ENCODE results near the gene NEXN.

The NEXN gene

GRCh38 chr1:77872645-77873044 lies 15.8 kb upstream of the NEXN start:
- DNase-seq (ENCODE audit: low read depth in 1 of 2, low spot score in 1 of 2) = no peak
- TF ChIP-seq SPI1 (IDR thresholded peaks at IDR 0.05; ENCODE audit: borderline replicate concordance, low read depth) = no peak
- no peak for TF ChIP-seq REST (IDR thresholded peaks at IDR 0.05; ENCODE audit: insufficient replicate concordance, low read depth)
- no peak for TF ChIP-seq CTCF (IDR thresholded peaks at IDR 0.05; ENCODE audit: insufficient read depth, low read length)
- no peak for TF ChIP-seq GABPA (IDR thresholded peaks at IDR 0.05; ENCODE audit: low read depth)
- TF ChIP-seq POLR2AphosphoS5 (IDR thresholded peaks at IDR 0.05; ENCODE audit: low read depth) = no peak
- Histone ChIP-seq H3K4me3 (replicated peaks; ENCODE audit: insufficient read depth, low read length) (no peak overlapping the region), H3K27me3 (ENCODE audit: insufficient read depth, poor library complexity, severe bottlenecking) (no peaks in the 10 kb centered on the region), H3K27ac (replicated peaks) (no peak overlapping the region)

GRCh38 chr1:77873461-77873860 lies 15.0 kb upstream of the NEXN start:
- H3K27me3 ChIP-seq (ENCODE audit: insufficient read depth, poor library complexity, severe bottlenecking) = no peaks in the 10 kb centered on the region
- TF ChIP-seq SPI1 (IDR thresholded peaks at IDR 0.05; ENCODE audit: borderline replicate concordance, low read depth) = no peak
- TF ChIP-seq GABPA (IDR thresholded peaks at IDR 0.05; ENCODE audit: low read depth) = no peak
- TF ChIP-seq POLR2AphosphoS5 (IDR thresholded peaks at IDR 0.05; ENCODE audit: low read depth) = no peak
- TF ChIP-seq CTCF (IDR thresholded peaks at IDR 0.05; ENCODE audit: insufficient read depth, low read length) = no peak
- no peak for TF ChIP-seq REST (IDR thresholded peaks at IDR 0.05; ENCODE audit: insufficient replicate concordance, low read depth)
- H3K27ac ChIP-seq (replicated peaks) = no peak overlapping the region
- DNase-seq (ENCODE audit: low read depth in 1 of 2, low spot score in 1 of 2) = no peak
- H3K4me3 ChIP-seq (replicated peaks; ENCODE audit: insufficient read depth, low read length) = no peak overlapping the region

GRCh38 chr1:77874804-77875445 lies 13.5 kb upstream of the NEXN start:
- Histone ChIP-seq H3K27ac (replicated peaks) (no peak overlapping the region), H3K27me3 (ENCODE audit: insufficient read depth, poor library complexity, severe bottlenecking) (no peaks in the 10 kb centered on the region), H3K4me3 (replicated peaks; ENCODE audit: insufficient read depth, low read length) (no peak overlapping the region)
- no peak for DNase-seq (ENCODE audit: low read depth in 1 of 2, low spot score in 1 of 2)
- TF ChIP-seq SPI1 (IDR thresholded peaks at IDR 0.05; ENCODE audit: borderline replicate concordance, low read depth) = no peak
- no peak for TF ChIP-seq POLR2AphosphoS5 (IDR thresholded peaks at IDR 0.05; ENCODE audit: low read depth)
- no peak for TF ChIP-seq REST (IDR thresholded peaks at IDR 0.05; ENCODE audit: insufficient replicate concordance, low read depth)
- TF ChIP-seq CTCF (IDR thresholded peaks at IDR 0.05; ENCODE audit: insufficient read depth, low read length) = no peak
- TF ChIP-seq GABPA (IDR thresholded peaks at IDR 0.05; ENCODE audit: low read depth) = no peak

Data from HL-60 (cell line).